HEK293 (cell line): ENCODE measurements around the gene SMIM10.

Source experiments
- CTCF ChIA-PET: fragments of 350-600 bp; formaldehyde crosslinking; extraction: SDS; loops from one replicate; lab custom pipeline; 2021; ENCODE audit warnings: antibody characterized with exemption; lab: Yijun Ruan, JAX
- POLR2A ChIA-PET: fragments of 300-600 bp; formaldehyde crosslinking; extraction: SDS; loops from one replicate; lab custom pipeline; 2020; ENCODE audit warnings: antibody characterized with exemption, inconsistent platforms; lab: Yijun Ruan, JAX
- H3K27ac ChIP-seq: fragments of 200-500 bp; sonication (Bioruptor generic); 2 replicates; pipeline ENCODE4 v1.5.1; 2014; ENCODE audit warnings: low read depth, low read length, control low read depth, inconsistent platforms; ENCODE audit errors: extremely low read depth
- H3K36me3 ChIP-seq, 2 experiments: fragments of 200-500 bp in 1 of 2; sonication (Bioruptor generic) in 1 of 2; 1 replicate in 1 of 2; 2 replicates in 1 of 2; pipeline ENCODE4 v1.5.1; 2014 to 2017; ENCODE audit warnings: inconsistent platforms in 2 of 2, low read length in 2 of 2; ENCODE audit not compliant: control insufficient read depth in 2 of 2, insufficient read depth in 1 of 2
- H3K4me1 ChIP-seq: fragments of 200-500 bp; sonication (Bioruptor generic); 2 replicates; pipeline ENCODE4 v1.5.1; 2014; ENCODE audit warnings: mild to moderate bottlenecking, low read length, inconsistent platforms; ENCODE audit not compliant: control insufficient read depth, insufficient read depth
- H3K4me3 ChIP-seq: 2 replicates; pipeline ENCODE4 v1.5.1; 2011; ENCODE audit warnings: low read depth, mild to moderate bottlenecking, control low read depth, low read length, moderate library complexity
- H3K9me3 ChIP-seq: fragments of 200-500 bp; sonication (Bioruptor generic); 2 replicates; pipeline ENCODE4 v1.5.1; 2014; ENCODE audit warnings: low read depth, low read length, inconsistent platforms; ENCODE audit not compliant: control insufficient read depth, insufficient read depth
- BCL11A ChIP-seq: fragments of 450-650 bp; formaldehyde crosslinking; IDR thresholded peaks from 2 replicates; pipeline ENCODE4 v1.5.1; 2016; ENCODE audit warnings: low read depth, missing biosample characterization, missing genetic modification characterization
- EGR2 ChIP-seq: fragments of 450-650 bp; formaldehyde crosslinking; IDR thresholded peaks from 2 replicates; pipeline ENCODE4 v1.5.1; 2016; ENCODE audit warnings: low read depth, missing biosample characterization, missing genetic modification characterization
- KLF8 ChIP-seq: fragments of 450-650 bp; formaldehyde crosslinking; IDR thresholded peaks from 2 replicates; pipeline ENCODE4 v1.5.1; 2016; ENCODE audit warnings: missing biosample characterization, missing genetic modification characterization
- TRIM28 ChIP-seq: IDR thresholded peaks from 2 replicates; pipeline ENCODE4 v1.6.1; 2011; ENCODE audit warnings: low read length, control low read depth, borderline replicate concordance
- WT1 ChIP-seq: fragments of 450-650 bp; formaldehyde crosslinking; IDR thresholded peaks from 2 replicates; pipeline ENCODE4 v1.5.1; 2016; ENCODE audit warnings: missing biosample characterization, missing genetic modification characterization
- YY2 ChIP-seq: fragments of 450-650 bp; formaldehyde crosslinking; IDR thresholded peaks from 2 replicates; pipeline ENCODE4 v1.5.1; 2016; ENCODE audit warnings: missing biosample characterization, missing genetic modification characterization
- ZBTB20 ChIP-seq: fragments of 450-650 bp; formaldehyde crosslinking; IDR thresholded peaks from 2 replicates; pipeline ENCODE4 v1.5.1; 2016; ENCODE audit warnings: missing biosample characterization, missing genetic modification characterization
- ZIC2 ChIP-seq: fragments of 450-650 bp; formaldehyde crosslinking; IDR thresholded peaks from 2 replicates; pipeline ENCODE4 v1.5.1; 2016; ENCODE audit warnings: missing biosample characterization, missing genetic modification characterization
- ZNF155 ChIP-seq: fragments of 450-650 bp; formaldehyde crosslinking; IDR thresholded peaks from 2 replicates; pipeline ENCODE4 v1.5.1; 2016; ENCODE audit warnings: missing biosample characterization, missing genetic modification characterization
- ZNF221 ChIP-seq: fragments of 450-650 bp; formaldehyde crosslinking; IDR thresholded peaks from 2 replicates; pipeline ENCODE4 v1.5.1; 2017; ENCODE audit warnings: missing biosample characterization, missing genetic modification characterization, borderline replicate concordance
- ZNF248 ChIP-seq: fragments of 450-650 bp; formaldehyde crosslinking; IDR thresholded peaks from 2 replicates; pipeline ENCODE4 v1.5.1; 2017; ENCODE audit warnings: missing biosample characterization, missing genetic modification characterization
- ZNF341 ChIP-seq: fragments of 450-650 bp; formaldehyde crosslinking; IDR thresholded peaks from 2 replicates; pipeline ENCODE4; 2016; ENCODE audit warnings: low read depth, missing biosample characterization, missing genetic modification characterization
- ZNF391 ChIP-seq: fragments of 450-650 bp; formaldehyde crosslinking; IDR thresholded peaks from 2 replicates; pipeline ENCODE4 v1.5.1; 2016; ENCODE audit warnings: low read depth, missing biosample characterization, missing genetic modification characterization, borderline replicate concordance
- ZNF394 ChIP-seq: fragments of 450-650 bp; formaldehyde crosslinking; IDR thresholded peaks from 2 replicates; pipeline ENCODE4 v1.5.1; 2016; ENCODE audit warnings: missing biosample characterization, missing genetic modification characterization, mild to moderate bottlenecking, moderate library complexity, borderline replicate concordance
- ZNF510 ChIP-seq: fragments of 450-650 bp; formaldehyde crosslinking; IDR thresholded peaks from 2 replicates; pipeline ENCODE4 v1.5.1; 2018; ENCODE audit warnings: mild to moderate bottlenecking, missing genetic modification characterization, missing biosample characterization; ENCODE audit not compliant: insufficient replicate concordance
- ZNF514 ChIP-seq: fragments of 450-650 bp; formaldehyde crosslinking; IDR thresholded peaks from 2 replicates; pipeline ENCODE4 v1.5.1; 2016; ENCODE audit warnings: missing biosample characterization, missing genetic modification characterization
- ZNF530 ChIP-seq: fragments of 450-650 bp; formaldehyde crosslinking; IDR thresholded peaks from 2 replicates; pipeline ENCODE4 v1.5.1; 2016; ENCODE audit warnings: low read depth, missing biosample characterization, missing genetic modification characterization
- ZNF560 ChIP-seq: fragments of 450-650 bp; formaldehyde crosslinking; IDR thresholded peaks from 2 replicates; pipeline ENCODE4 v1.5.1; 2017; ENCODE audit warnings: missing biosample characterization, missing genetic modification characterization, borderline replicate concordance
- ZNF571 ChIP-seq: fragments of 450-650 bp; formaldehyde crosslinking; IDR thresholded peaks from 2 replicates; pipeline ENCODE4 v1.5.0; 2017; ENCODE audit warnings: missing biosample characterization, missing genetic modification characterization
- ZNF664 ChIP-seq: fragments of 450-650 bp; formaldehyde crosslinking; IDR thresholded peaks from 2 replicates; pipeline ENCODE4 v1.5.1; 2016; ENCODE audit warnings: missing biosample characterization, missing genetic modification characterization
- ZNF670 ChIP-seq: fragments of 450-650 bp; formaldehyde crosslinking; IDR thresholded peaks from 2 replicates; pipeline ENCODE4 v1.5.1; 2016; ENCODE audit warnings: missing biosample characterization, missing genetic modification characterization, low read depth
- ZNF747 ChIP-seq: fragments of 450-650 bp; formaldehyde crosslinking; IDR thresholded peaks from 2 replicates; pipeline ENCODE4 v1.5.1; 2016; ENCODE audit warnings: missing biosample characterization, missing genetic modification characterization
- ZNF785 ChIP-seq: fragments of 450-650 bp; formaldehyde crosslinking; IDR thresholded peaks from 2 replicates; pipeline ENCODE4 v1.5.1; 2016; ENCODE audit warnings: missing biosample characterization, missing genetic modification characterization
- TF ChIP-seq, protein P1 (sequence below): fragments of 450-650 bp; IDR thresholded peaks from 2 replicates; pipeline ENCODE4 v1.5.1; 2018; ENCODE audit warnings: missing biosample characterization, mild to moderate bottlenecking, missing genetic modification characterization
- TF ChIP-seq, protein P2 (sequence below): fragments of 450-650 bp; formaldehyde crosslinking; IDR thresholded peaks from 2 replicates; pipeline ENCODE4 v1.5.1; 2016; ENCODE audit warnings: missing biosample characterization, missing genetic modification characterization
- TF ChIP-seq, protein P3 (sequence below): sonication (generic); formaldehyde crosslinking; IDR thresholded peaks from 2 replicates; pipeline ENCODE4 v1.8.1; 2022; ENCODE audit warnings: mild to moderate bottlenecking, moderate library complexity, missing genetic modification reagents
- TF ChIP-seq, protein P4 (sequence below): fragments of 450-650 bp; formaldehyde crosslinking; conservative IDR thresholded peaks from 2 replicates; pipeline ENCODE4 v1.5.1; 2016; ENCODE audit warnings: low read depth, missing biosample characterization, missing genetic modification characterization

The SMIM10 gene

DNA sequence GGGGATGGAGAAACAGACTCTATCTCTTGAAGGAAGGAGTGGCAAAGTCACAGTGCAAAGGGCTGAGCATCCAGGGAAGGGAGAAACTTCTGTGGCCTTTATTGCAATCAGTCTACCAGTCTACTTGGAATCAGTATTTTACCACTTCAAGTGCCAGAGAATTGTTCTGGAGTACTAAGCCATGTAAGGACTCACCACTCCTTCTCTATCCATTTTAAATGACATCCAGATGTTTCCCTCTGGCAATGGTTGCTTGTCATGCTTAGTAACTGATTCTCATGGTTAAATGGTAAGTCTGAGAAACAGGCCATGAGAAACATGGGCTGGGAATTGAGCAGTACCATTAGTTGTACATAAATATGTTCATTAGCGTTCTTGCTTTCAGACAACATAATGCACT, 21.1 kb upstream of the SMIM10 start (continued):
- TF ChIP-seq, protein P1, sequence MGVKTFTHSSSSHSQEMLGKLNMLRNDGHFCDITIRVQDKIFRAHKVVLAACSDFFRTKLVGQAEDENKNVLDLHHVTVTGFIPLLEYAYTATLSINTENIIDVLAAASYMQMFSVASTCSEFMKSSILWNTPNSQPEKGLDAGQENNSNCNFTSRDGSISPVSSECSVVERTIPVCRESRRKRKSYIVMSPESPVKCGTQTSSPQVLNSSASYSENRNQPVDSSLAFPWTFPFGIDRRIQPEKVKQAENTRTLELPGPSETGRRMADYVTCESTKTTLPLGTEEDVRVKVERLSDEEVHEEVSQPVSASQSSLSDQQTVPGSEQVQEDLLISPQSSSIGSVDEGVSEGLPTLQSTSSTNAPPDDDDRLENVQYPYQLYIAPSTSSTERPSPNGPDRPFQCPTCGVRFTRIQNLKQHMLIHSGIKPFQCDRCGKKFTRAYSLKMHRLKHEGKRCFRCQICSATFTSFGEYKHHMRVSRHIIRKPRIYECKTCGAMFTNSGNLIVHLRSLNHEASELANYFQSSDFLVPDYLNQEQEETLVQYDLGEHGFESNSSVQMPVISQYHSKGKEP (tag by site-specific recombination) = no peak
- no peak for TF ChIP-seq ZBTB20
- TF ChIP-seq, all 188 proteins: peak for 0

DNA sequence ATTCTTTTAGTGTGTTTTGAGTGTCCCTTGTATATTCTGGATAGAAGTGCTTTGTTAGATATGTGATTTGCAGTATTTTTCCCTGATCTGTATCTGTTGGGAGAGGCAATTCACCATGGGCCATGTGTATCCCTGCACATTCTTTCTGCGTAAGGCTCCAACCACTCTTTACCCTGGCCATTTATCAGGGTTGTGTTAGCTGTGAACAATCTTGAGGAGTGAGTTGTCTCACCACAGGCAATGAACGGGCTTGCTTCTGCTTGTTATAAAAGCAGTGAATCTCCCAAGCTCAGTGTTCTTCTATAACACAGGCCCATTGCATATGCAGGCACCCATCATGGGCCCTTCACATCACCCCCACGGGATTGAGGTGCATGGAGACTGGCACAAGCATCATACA, 18.9 kb upstream of the SMIM10 start:
- no peaks in the 10 kb centered on the region for H3K4me1 ChIP-seq
- TF ChIP-seq KLF8 (no peak), ZNF560 (no peak), ZNF785 (tag by site-specific recombination) (no peak), ZNF670 (tag by site-specific recombination) (no peak), ZNF221 (tag by site-specific recombination) (no peak), ZNF391 (no peak), EGR2 (tag by site-specific recombination) (no peak), ZNF394 (tag by site-specific recombination) (no peak), ZNF530 (tag by site-specific recombination) (no peak), TRIM28 (no peak), ZNF155 (tag by site-specific recombination) (no peak), ZNF571 (tag by site-specific recombination) (no peak), BCL11A (tag by site-specific recombination) (no peak), ZNF747 (tag by site-specific recombination) (no peak)
- TF ChIP-seq, protein P2, sequence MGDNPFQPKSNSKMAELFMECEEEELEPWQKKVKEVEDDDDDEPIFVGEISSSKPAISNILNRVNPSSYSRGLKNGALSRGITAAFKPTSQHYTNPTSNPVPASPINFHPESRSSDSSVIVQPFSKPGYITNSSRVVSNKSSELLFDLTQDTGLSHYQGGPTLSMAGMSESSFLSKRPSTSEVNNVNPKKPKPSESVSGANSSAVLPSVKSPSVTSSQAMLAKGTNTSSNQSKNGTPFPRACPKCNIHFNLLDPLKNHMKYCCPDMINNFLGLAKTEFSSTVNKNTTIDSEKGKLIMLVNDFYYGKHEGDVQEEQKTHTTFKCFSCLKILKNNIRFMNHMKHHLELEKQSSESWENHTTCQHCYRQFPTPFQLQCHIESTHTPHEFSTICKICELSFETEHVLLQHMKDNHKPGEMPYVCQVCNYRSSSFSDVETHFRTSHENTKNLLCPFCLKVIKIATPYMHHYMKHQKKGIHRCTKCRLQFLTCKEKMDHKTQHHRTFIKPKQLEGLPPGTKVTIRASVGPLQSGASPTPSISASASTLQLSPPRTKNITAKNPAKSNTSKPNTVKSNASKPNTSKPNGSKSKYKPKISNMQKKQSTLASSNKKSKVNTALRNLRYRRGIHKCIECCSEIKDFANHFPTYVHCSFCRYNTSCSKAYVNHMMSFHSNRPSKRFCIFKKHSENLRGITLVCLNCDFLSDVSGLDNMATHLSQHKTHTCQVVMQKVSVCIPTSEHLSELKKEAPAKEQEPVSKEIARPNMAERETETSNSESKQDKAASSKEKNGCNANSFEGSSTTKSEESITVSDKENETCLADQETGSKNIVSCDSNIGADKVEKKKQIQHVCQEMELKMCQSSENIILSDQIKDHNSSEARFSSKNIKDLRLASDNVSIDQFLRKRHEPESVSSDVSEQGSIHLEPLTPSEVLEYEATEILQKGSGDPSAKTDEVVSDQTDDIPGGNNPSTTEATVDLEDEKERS (tag by site-specific recombination) = no peak
- TF ChIP-seq, protein P3, sequence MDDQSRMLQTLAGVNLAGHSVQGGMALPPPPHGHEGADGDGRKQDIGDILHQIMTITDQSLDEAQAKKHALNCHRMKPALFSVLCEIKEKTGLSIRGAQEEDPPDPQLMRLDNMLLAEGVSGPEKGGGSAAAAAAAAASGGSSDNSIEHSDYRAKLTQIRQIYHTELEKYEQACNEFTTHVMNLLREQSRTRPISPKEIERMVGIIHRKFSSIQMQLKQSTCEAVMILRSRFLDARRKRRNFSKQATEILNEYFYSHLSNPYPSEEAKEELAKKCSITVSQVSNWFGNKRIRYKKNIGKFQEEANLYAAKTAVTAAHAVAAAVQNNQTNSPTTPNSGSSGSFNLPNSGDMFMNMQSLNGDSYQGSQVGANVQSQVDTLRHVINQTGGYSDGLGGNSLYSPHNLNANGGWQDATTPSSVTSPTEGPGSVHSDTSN (CRISPR knock-in tag) = no peak
- TF ChIP-seq, all 188 proteins: peak for 0
- CTCF ChIA-PET = no interaction called here
- POLR2A ChIA-PET = no interaction called here
- H3K27ac ChIP-seq = no peak overlapping the region
- no peaks in the 10 kb centered on the region for H3K9me3 ChIP-seq
- H3K36me3 ChIP-seq = no peaks in the 10 kb centered on the region
- H3K4me3 ChIP-seq = no peak overlapping the region

DNA sequence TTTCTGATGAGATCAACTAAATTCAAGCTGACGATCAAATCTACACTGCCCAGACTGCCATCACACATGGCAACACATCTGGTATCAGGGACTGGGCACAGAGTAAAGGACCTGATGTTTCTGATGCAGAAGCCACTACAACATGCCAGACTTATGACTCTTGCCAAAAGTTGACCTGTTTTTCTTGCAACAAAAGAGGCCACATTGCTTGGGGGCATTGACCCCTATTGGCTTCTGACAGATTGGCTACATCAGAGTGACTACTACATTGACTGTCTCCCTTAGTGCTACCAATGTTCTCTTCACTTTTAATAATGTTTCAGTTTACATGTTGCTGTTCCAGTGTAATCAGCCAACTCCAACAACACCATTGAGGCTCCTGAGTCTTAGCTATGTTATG, 15.3 kb upstream of the SMIM10 start:
- Histone ChIP-seq H3K9me3 (no peaks in the 10 kb centered on the region), H3K36me3 (no peaks in the 10 kb centered on the region), H3K4me3 (no peak overlapping the region)
- no peak for TF ChIP-seq ZNF248
- no peak for TF ChIP-seq ZNF514 (tag by site-specific recombination)
- no peak for TF ChIP-seq ZNF341 (tag by site-specific recombination)
- TF ChIP-seq, protein P4, sequence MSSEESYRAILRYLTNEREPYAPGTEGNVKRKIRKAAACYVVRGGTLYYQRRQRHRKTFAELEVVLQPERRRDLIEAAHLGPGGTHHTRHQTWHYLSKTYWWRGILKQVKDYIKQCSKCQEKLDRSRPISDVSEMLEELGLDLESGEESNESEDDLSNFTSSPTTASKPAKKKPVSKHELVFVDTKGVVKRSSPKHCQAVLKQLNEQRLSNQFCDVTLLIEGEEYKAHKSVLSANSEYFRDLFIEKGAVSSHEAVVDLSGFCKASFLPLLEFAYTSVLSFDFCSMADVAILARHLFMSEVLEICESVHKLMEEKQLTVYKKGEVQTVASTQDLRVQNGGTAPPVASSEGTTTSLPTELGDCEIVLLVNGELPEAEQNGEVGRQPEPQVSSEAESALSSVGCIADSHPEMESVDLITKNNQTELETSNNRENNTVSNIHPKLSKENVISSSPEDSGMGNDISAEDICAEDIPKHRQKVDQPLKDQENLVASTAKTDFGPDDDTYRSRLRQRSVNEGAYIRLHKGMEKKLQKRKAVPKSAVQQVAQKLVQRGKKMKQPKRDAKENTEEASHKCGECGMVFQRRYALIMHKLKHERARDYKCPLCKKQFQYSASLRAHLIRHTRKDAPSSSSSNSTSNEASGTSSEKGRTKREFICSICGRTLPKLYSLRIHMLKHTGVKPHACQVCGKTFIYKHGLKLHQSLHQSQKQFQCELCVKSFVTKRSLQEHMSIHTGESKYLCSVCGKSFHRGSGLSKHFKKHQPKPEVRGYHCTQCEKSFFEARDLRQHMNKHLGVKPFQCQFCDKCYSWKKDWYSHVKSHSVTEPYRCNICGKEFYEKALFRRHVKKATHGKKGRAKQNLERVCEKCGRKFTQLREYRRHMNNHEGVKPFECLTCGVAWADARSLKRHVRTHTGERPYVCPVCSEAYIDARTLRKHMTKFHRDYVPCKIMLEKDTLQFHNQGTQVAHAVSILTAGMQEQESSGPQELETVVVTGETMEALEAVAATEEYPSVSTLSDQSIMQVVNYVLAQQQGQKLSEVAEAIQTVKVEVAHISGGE (tag by site-specific recombination) = no peak
- TF ChIP-seq ZIC2 (tag by site-specific recombination) = no peak
- TF ChIP-seq YY2 (tag by site-specific recombination) = no peak
- no peak for TF ChIP-seq ZNF664 (tag by site-specific recombination)
- no peak for TF ChIP-seq ZNF510 (tag by site-specific recombination)
- TF ChIP-seq WT1 (tag by site-specific recombination) = no peak
- TF ChIP-seq, all 188 proteins: peak for 0
- ChIA-PET CTCF (interaction anchor here (0.9 kb wide), 1 partner anchor 11 kb away, joined by 3 read pairs; no protein-coding TSS in a partner anchor), POLR2A (no interaction called here)
- Histone ChIP-seq H3K4me1 (no peaks in the 10 kb centered on the region), H3K27ac (no peak overlapping the region)
